T-helper 2 cell treated with Interferon-gamma antibody and Interleukin-4, amounts not matched to agents 5 μg/mL and 100 μg/mL, for 36 hours (primary cell): Measurements from ENCODE around the gene GGN.
"Not testable (repeated sequence)": the region's sequence is repeated elsewhere in the genome, so short reads cannot be mapped to it uniquely, and the experiment has no call there.

Source experiments
- DNase-seq: peaks from one replicate; pipeline ENCODE4 v3.0.0; 2021; ENCODE audit warnings: low spot score
- H3K27ac Mint-ChIP-seq: one replicate; pipeline ENCODE4 v1.8.0; 2021; ENCODE audit warnings: mild to moderate bottlenecking, mixed read lengths
- H3K27me3 Mint-ChIP-seq: one replicate; pipeline ENCODE4 v1.8.0; 2021; ENCODE audit warnings: low read depth, mixed read lengths
- H3K36me3 Mint-ChIP-seq: one replicate; pipeline ENCODE4 v1.8.0; 2021; ENCODE audit warnings: low read depth, mixed read lengths
- H3K4me1 Mint-ChIP-seq: one replicate; pipeline ENCODE4 v1.8.0; 2021; ENCODE audit warnings: low read depth, mixed read lengths
- H3K4me3 Mint-ChIP-seq: one replicate; pipeline ENCODE4 v1.8.0; 2022; ENCODE audit warnings: mild to moderate bottlenecking, moderate library complexity, mixed read lengths
- H3K9me3 Mint-ChIP-seq: one replicate; pipeline ENCODE4 v1.8.0; 2021; ENCODE audit warnings: mixed read lengths

GGN gene

GRCh38 chr19:38374332-38375097, 13.3 kb downstream of the GGN start, which contains the start of gene PSMD8:
TSS of gene PSMD8 (plus strand) at chr19:38374571. CDS start at chr19:38374602, 31 bp downstream.
- H3K9me3 Mint-ChIP-seq: no peaks in the 10 kb centered on the region

GRCh38 chr19:38373907-38374331, 13.9 kb downstream of the GGN start:
- Mint-ChIP-seq H3K4me3 (peak overlapping the region; percentile 98), H3K4me1 (peaks cover 13% of the 10 kb centered on the region), H3K36me3 (peaks cover 16% of the 10 kb centered on the region), H3K27ac (peak overlapping the region; percentile 95), H3K9me3 (no peaks in the 10 kb centered on the region), H3K27me3 (peaks cover 8% of the 10 kb centered on the region)
- DNase-seq: no peak

More at GRCh38 chr19:38374332-38375097, 13.3 kb downstream of the GGN start, which contains the start of gene PSMD8:
- Mint-ChIP-seq H3K36me3 (peaks cover 20% of the 10 kb centered on the region), H3K27me3 (peaks cover 8% of the 10 kb centered on the region), H3K27ac (peak within 1 kb of the TSS; percentile 97), H3K4me1 (peaks cover 15% of the 10 kb centered on the region), H3K4me3 (peak within 1 kb of the TSS; percentile 98)
- DNase-seq: peak; percentile 99

DNA sequence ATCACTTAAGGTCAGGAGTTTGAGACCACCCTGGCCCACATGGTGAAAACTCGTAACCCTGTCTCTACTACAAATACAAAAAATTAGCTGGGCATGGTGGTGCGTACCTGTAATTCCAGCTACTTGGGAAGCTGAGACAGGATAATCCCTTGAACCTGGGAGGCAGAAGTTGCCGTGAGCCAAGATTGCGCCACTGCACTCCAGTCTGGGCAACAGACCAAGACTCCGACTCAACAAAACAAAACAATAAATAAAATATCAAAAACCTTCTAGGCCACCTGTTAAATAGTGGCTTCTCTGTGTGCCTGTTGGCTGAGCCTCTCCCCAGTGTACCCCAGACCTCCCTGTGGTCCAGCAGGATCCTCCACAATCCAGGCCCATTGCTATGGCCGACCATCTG, 16.8 kb downstream of the GGN start:
- Mint-ChIP-seq H3K4me3 (no peak overlapping the region), H3K4me1 (peaks cover 7% of the 10 kb centered on the region), H3K27ac (no peak overlapping the region), H3K27me3 (peaks cover 8% of the 10 kb centered on the region), H3K9me3 (no peaks in the 10 kb centered on the region), H3K36me3 (peaks cover 10% of the 10 kb centered on the region)
- no peak for DNase-seq

DNA sequence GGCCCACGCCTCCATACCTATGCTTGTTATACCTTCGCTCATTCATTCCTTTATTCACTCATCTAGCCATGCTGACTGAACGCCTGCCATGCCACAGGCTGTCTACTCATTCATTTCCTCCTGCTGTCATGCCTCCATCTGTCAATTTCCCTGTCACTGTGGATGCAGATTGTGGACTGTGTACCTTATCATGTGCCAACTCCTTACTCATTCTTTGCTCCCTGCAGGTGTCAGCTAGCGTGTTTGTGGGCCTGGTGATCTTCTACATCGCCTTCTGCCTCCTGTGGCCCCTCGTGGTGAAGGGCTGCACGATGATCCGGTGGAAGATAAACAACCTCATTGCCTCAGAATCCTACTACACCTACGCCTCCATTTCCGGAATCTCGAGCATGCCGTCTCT, 17.5 kb downstream of the GGN start:
- no peak overlapping the region for H3K27ac Mint-ChIP-seq
- H3K9me3 Mint-ChIP-seq: no peaks in the 10 kb centered on the region
- peaks cover 7% of the 10 kb centered on the region for H3K36me3 Mint-ChIP-seq
- DNase-seq: no peak
- H3K4me3 Mint-ChIP-seq: no peak overlapping the region
- H3K4me1 Mint-ChIP-seq: peaks cover 4% of the 10 kb centered on the region
- peaks cover 8% of the 10 kb centered on the region for H3K27me3 Mint-ChIP-seq

- no peak overlapping the region for H3K27ac Mint-ChIP-seq
- H3K9me3 Mint-ChIP-seq: no peaks in the 10 kb centered on the region
- peaks cover 1% of the 10 kb centered on the region for H3K4me1 Mint-ChIP-seq
- peaks cover 8% of the 10 kb centered on the region for H3K27me3 Mint-ChIP-seq
- H3K4me3 Mint-ChIP-seq: no peak overlapping the region
- H3K36me3 Mint-ChIP-seq: peaks cover under 1% of the 10 kb centered on the region
- DNase-seq: no peak
These were observed 18.2 kb downstream of the GGN start for GRCh38 chr19:38369584-38369983.

- no peak overlapping the region for H3K27ac Mint-ChIP-seq
- peaks cover 1% of the 10 kb centered on the region for H3K4me1 Mint-ChIP-seq
- H3K4me3 Mint-ChIP-seq: no peak overlapping the region
- H3K9me3 Mint-ChIP-seq: no peaks in the 10 kb centered on the region
- H3K36me3 Mint-ChIP-seq: no peaks in the 10 kb centered on the region
- H3K27me3 Mint-ChIP-seq: peaks cover 8% of the 10 kb centered on the region
- no peak for DNase-seq
These were observed 20.8 kb downstream of the GGN start for GRCh38 chr19:38367041-38367440.

- not testable (repeated sequence) for H3K9me3 Mint-ChIP-seq, DNase-seq, H3K27ac Mint-ChIP-seq, H3K36me3 Mint-ChIP-seq
- Mint-ChIP-seq H3K4me3 (peak overlapping the region; percentile 93), H3K4me1 (peaks cover 12% of the 10 kb centered on the region), H3K27me3 (peaks cover 32% of the 10 kb centered on the region)
These were observed 24.7 kb downstream of the GGN start for GRCh38 chr19:38362946-38363688.

DNA sequence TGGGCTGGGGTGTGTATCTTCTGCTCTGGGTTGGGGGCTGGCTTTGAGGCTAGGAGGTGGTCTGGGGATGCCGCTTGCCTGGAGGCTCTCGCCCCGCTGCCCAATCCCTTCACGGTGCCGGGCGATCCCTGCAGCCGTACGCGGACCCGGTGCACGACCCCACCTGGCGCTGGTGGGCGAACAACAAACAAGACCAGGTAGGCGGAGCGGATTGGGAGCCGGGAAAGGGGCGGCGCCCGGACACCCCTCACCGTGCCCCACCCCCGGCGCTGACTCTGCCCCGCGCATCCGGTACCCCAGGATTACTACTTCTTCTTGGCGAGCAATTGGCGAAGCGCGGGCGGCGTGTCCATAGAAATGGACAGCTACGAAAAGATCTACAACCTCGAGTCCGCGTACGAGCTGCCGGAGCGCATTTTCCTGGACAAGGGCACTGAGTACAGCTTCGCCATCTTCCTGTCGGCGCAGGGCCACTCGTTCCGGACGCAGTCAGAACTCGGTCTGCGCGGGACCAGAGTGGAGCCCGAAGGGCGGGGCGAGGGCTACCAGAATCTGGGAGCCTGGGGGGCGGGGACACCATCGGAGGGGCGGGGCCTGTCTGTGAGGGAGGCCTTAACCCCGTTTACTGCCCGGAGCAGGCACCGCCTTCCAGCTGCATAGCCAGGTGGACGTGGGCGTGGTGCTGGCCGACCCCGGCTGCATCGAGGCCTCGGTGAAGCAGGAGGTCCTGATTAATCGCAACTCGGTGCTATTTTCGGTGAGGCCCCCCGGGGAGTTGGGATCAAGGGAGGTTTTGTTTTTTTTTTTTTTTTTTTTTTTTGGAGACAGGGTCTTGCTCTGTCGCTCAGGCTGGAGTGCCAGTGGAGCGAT, 25.5 kb downstream of the GGN start:
- Mint-ChIP-seq H3K36me3 (no peaks in the 10 kb centered on the region), H3K4me3 (peak overlapping the region; percentile 93), H3K9me3 (no peaks in the 10 kb centered on the region), H3K4me1 (peaks cover 12% of the 10 kb centered on the region), H3K27ac (peak overlapping the region; percentile 81), H3K27me3 (peaks cover 38% of the 10 kb centered on the region)
- DNase-seq: peak; percentile 84

- peaks cover 12% of the 10 kb centered on the region for H3K4me1 Mint-ChIP-seq
- peaks cover 38% of the 10 kb centered on the region for H3K27me3 Mint-ChIP-seq
- H3K36me3 Mint-ChIP-seq: no peaks in the 10 kb centered on the region
- H3K9me3 Mint-ChIP-seq: no peaks in the 10 kb centered on the region
- H3K27ac Mint-ChIP-seq: peak overlapping the region; percentile 81
- H3K4me3 Mint-ChIP-seq: peak overlapping the region; percentile 93
- peak; percentile 79 for DNase-seq
These were observed 26.2 kb downstream of the GGN start for GRCh38 chr19:38361633-38362075.

DNA sequence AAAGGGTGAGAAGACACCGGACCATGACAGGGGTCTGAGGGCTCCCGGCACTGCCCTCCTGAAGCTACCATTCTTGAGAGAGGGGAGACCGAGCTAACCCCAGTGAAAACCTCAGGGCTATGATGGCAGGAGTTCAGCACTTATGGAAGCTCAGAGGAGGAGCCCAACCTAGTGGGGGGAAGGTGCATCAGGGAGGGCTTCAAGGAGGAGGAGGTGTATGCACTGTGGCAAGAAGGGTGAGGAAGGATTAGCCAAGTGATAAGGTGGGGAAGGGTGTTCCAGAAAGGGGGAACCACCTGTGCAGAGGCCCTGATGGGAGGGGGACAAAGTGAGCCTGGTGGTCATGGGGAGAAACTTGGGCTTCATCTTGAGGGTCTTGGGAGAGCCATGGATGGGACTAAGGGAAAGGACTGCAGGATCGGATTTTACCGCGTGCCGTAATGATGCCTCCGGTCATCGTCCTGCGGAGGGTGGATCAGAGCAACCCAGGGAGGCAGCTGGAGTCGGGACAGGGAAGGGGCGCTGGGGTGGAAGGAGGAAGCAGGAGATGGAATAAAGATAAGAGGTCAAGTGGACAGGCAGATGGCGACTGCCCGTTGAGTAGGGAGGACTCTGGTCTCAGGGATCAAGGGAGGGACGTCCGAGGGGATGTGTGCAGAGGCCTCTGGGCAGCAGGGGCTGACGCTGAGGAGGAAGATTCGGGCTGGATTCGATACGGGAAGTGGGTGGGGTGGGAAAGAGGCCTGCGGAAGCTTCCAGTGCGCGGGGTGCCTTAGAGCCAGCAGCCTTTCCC, 26.8 kb downstream of the GGN start:
- peaks cover 41% of the 10 kb centered on the region for H3K27me3 Mint-ChIP-seq

DNA sequence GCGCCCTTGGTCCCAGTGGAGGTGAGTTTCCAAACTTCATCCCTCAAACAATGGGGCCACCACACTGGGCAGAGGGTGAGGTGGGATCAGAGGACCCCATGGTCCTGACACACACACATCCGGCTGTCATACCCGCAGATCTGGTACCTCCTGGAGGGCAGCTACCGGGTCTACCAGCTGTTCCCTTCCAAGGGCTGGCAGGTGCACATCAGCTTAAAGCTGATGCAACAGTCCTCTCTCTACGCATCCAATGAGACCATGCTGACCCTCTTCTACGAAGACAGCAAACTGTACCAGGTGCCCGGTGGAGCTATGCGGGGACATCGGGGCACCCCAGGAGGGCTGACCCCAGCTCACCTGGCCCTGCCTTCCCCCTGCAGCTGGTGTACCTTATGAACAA, 27.5 kb downstream of the GGN start:
- DNase-seq: no peak
- Mint-ChIP-seq H3K27ac (no peak overlapping the region), H3K9me3 (no peaks in the 10 kb centered on the region), H3K36me3 (no peaks in the 10 kb centered on the region), H3K4me1 (peaks cover 12% of the 10 kb centered on the region), H3K27me3 (peaks cover 41% of the 10 kb centered on the region), H3K4me3 (peak overlapping the region; percentile 93)

More for the DNA sequence above, 26.8 kb downstream of the GGN start:
- Mint-ChIP-seq H3K4me1 (peaks cover 12% of the 10 kb centered on the region), H3K36me3 (no peaks in the 10 kb centered on the region), H3K27ac (peak overlapping the region; percentile 28), H3K4me3 (peak overlapping the region; percentile 93), H3K9me3 (no peaks in the 10 kb centered on the region)
- DNase-seq: no peak

DNA sequence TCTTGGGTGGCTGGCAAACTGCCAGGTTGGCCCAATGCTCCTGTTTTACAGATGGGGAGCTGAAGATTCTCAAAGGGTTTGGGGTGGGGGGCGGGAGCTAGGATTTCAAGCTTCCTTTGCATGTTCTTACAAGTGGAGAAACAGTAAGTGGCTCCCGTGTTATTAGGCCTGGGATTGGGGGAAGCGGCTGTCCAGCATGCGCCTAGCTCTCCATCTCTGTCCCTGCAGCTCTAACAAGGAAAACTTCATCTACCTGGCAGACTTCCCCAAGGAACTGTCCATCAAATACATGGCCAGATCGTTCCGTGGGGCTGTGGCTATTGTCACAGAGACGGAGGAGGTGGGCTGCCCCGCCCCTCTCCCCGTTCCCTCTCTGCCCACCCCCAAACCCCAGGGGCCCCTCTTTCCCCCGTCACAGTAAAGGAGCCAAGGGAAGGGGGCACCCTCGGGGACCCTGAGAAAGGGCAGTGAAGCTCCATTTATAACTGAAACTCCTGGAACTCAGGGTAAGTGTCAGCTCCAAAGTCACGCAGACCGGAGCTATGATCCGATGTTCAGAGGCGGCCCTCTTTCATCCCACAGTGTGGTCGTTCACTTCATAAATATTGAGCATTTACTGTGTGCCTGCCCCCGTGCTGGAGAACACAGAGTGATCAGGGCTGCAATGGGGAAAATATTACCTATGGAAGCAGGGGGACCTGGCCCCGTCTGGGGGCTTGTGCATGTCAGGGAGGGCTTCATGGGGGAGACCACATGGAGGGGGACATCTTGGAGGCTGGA, 28.4 kb downstream of the GGN start:
- no peak overlapping the region for H3K27ac Mint-ChIP-seq
- DNase-seq: no peak
- H3K4me1 Mint-ChIP-seq: peaks cover 12% of the 10 kb centered on the region
- peaks cover 41% of the 10 kb centered on the region for H3K27me3 Mint-ChIP-seq
- H3K4me3 Mint-ChIP-seq: peak overlapping the region; percentile 4
- no peaks in the 10 kb centered on the region for H3K36me3 Mint-ChIP-seq
- H3K9me3 Mint-ChIP-seq: no peaks in the 10 kb centered on the region
